GM21381 (cell line): ENCODE results near the gene KIAA1755.
"Not testable (repeated sequence)": the region's sequence is repeated elsewhere in the genome, so short reads cannot be mapped to it uniquely, and the experiment has no call there.

Experiments
- ATAC-seq: cut with Tn5 transposase; IDR thresholded peaks from one replicate; pipeline ENCODE4 v1.9.1; 2021; ENCODE audit warnings: mild to moderate bottlenecking, moderate library complexity; ENCODE audit not compliant: unreplicated experiment

KIAA1755 gene

GRCh38 chr20:38290829-38291814 lies 30.6 kb upstream of the KIAA1755 start:
- no peak for ATAC-seq

GRCh38 chr20:38286586-38287531 lies 26.3 kb upstream of the KIAA1755 start:
- ATAC-seq, result no peak

GRCh38 chr20:38284893-38285444 lies 24.4 kb upstream of the KIAA1755 start:
- no peak for ATAC-seq

- not testable (repeated sequence) for ATAC-seq
Measured at GRCh38 chr20:38284066-38284650, 23.6 kb upstream of the KIAA1755 start.

- ATAC-seq, result no peak
Measured at GRCh38 chr20:38283236-38283635, 22.7 kb upstream of the KIAA1755 start.

GRCh38 chr20:38281176-38281915 lies 20.8 kb upstream of the KIAA1755 start:
- not testable (repeated sequence) for ATAC-seq

GRCh38 chr20:38278763-38279162 lies 18.2 kb upstream of the KIAA1755 start:
- no peak for ATAC-seq

- ATAC-seq, result no peak
Measured at GRCh38 chr20:38278131-38278530, 17.6 kb upstream of the KIAA1755 start.

- no peak for ATAC-seq
Measured at GRCh38 chr20:38277691-38278090, 17.2 kb upstream of the KIAA1755 start.

- no peak for ATAC-seq
Measured at GRCh38 chr20:38277285-38277684, 16.8 kb upstream of the KIAA1755 start.

GRCh38 chr20:38275815-38276550 lies 15.4 kb upstream of the KIAA1755 start:
- no peak for ATAC-seq

GRCh38 chr20:38272961-38273360 lies 12.4 kb upstream of the KIAA1755 start:
- ATAC-seq, result no peak

- no peak for ATAC-seq
Measured at GRCh38 chr20:38272398-38272797, 11.9 kb upstream of the KIAA1755 start.

GRCh38 chr20:38271608-38272120 lies 11.1 kb upstream of the KIAA1755 start:
- no peak for ATAC-seq

- no peak for ATAC-seq
Measured at GRCh38 chr20:38270869-38271605, 10.5 kb upstream of the KIAA1755 start.

- ATAC-seq, result no peak
Measured at GRCh38 chr20:38269715-38270114, 9.2 kb upstream of the KIAA1755 start.

- ATAC-seq, result no peak
Measured at GRCh38 chr20:38269040-38269439, 8.5 kb upstream of the KIAA1755 start.

- no peak for ATAC-seq
Measured at GRCh38 chr20:38267901-38268514, 7.5 kb upstream of the KIAA1755 start.
